ENCODE data around the gene JAG2. TPM values are rescaled to one million over a fixed set of nuclear protein-coding genes. Genes with fewer than 3 reads are reported as not detected.

Gene JAG2
- 10 to 100 TPM; 20.7 to 29.4 (median 23.3) TPM for total RNA-seq

GRCh38 chr14:105168496-105168978, at the start of gene JAG2:
TSS of gene JAG2 (minus strand) at chr14:105168776. CDS start at chr14:105168420, 356 bp downstream.
- peak within 1 kb of the TSS; percentile 20 to 78 (median 71) for H3K27ac ChIP-seq
- H3K9me3 ChIP-seq: no peaks in the 10 kb centered on the region
- intact Hi-C loops (cut with DNase I): loop anchor here (5.0 kb wide), 1 partner anchor 76 kb away; no protein-coding TSS in a partner anchor
- peaks cover 0 to 96% (median 0%) of the 10 kb centered on the region in 4 donors for H3K27me3 ChIP-seq
- no peaks in the 10 kb centered on the region for H3K36me3 ChIP-seq
- DNase-seq: no peak
- WGBS, 2 donors: no CpG with 5 or more reads among the region's 84 CpGs
- H3K4me1 ChIP-seq: peaks cover 42 to 73% (median 56%) of the 10 kb centered on the region in 3 donors
- H3K4me3 ChIP-seq: peak within 1 kb of the TSS; percentile 36 to 75 (median 47)
- TF ChIP-seq CTCF (IDR thresholded peaks at IDR 0.05) (no peak), POLR2A (IDR thresholded peaks at IDR 0.05) (no peak)

GRCh38 chr14:105217774-105218173, 49.2 kb upstream of the JAG2 start:
- peaks cover 17 to 92% (median 31%) of the 10 kb centered on the region in 3 donors for H3K36me3 ChIP-seq
- DNase-seq: no peak
- no peaks in the 10 kb centered on the region for H3K9me3 ChIP-seq
- H3K27me3 ChIP-seq: no peaks in the 10 kb centered on the region
- H3K27ac ChIP-seq: no peak overlapping the region
- TF ChIP-seq CTCF (IDR thresholded peaks at IDR 0.05) (no peak), POLR2A (IDR thresholded peaks at IDR 0.05) (no peak)
- peaks cover 0 to under 1% (median 0%) of the 10 kb centered on the region in 3 donors for H3K4me1 ChIP-seq
- H3K4me3 ChIP-seq: no peak overlapping the region
- no CpG with 5 or more reads among the region's 11 CpGs for WGBS, 2 donors
- intact Hi-C loops (cut with DNase I): no loop called here

- no peak for TF ChIP-seq POLR2A (IDR thresholded peaks at IDR 0.05)
- TF ChIP-seq CTCF (IDR thresholded peaks at IDR 0.05): no peak
- H3K9me3 ChIP-seq: no peaks in the 10 kb centered on the region
- DNase-seq: no peak
- no peaks in the 10 kb centered on the region for H3K4me1 ChIP-seq
- intact Hi-C loops (cut with DNase I): no loop called here
- H3K27ac ChIP-seq: no peak overlapping the region
- 93 to 95% methylated on average over 12 to 16 of the region's 30 CpGs for WGBS, 2 donors
- no peak overlapping the region for H3K4me3 ChIP-seq
- H3K36me3 ChIP-seq: peaks cover 17 to 93% (median 31%) of the 10 kb centered on the region in 3 donors
- H3K27me3 ChIP-seq: no peaks in the 10 kb centered on the region
Observed at GRCh38 chr14:105216490-105217247, 48.1 kb upstream of the JAG2 start.

GRCh38 chr14:105215602-105216001, 47.0 kb upstream of the JAG2 start:
- peaks cover 22 to 93% (median 23%) of the 10 kb centered on the region in 3 donors for H3K36me3 ChIP-seq
- no peak overlapping the region for H3K4me3 ChIP-seq
- H3K9me3 ChIP-seq: no peaks in the 10 kb centered on the region
- no peak for TF ChIP-seq CTCF (IDR thresholded peaks at IDR 0.05)
- TF ChIP-seq POLR2A (IDR thresholded peaks at IDR 0.05): no peak
- 74 to 80% methylated on average over 1 to 3 of the region's 3 CpGs for WGBS, 2 donors
- H3K27ac ChIP-seq: no peak overlapping the region
- DNase-seq: no peak
- intact Hi-C loops (cut with DNase I): no loop called here
- H3K4me1 ChIP-seq: no peaks in the 10 kb centered on the region
- H3K27me3 ChIP-seq: no peaks in the 10 kb centered on the region

- no peak for DNase-seq
- H3K9me3 ChIP-seq: no peaks in the 10 kb centered on the region
- intact Hi-C loops (cut with DNase I): no loop called here
- H3K27ac ChIP-seq: no peak overlapping the region
- H3K36me3 ChIP-seq: peaks cover 23 to 93% (median 30%) of the 10 kb centered on the region in 3 donors
- H3K27me3 ChIP-seq: no peaks in the 10 kb centered on the region
- no peaks in the 10 kb centered on the region for H3K4me1 ChIP-seq
- TF ChIP-seq CTCF (IDR thresholded peaks at IDR 0.05): no peak
- TF ChIP-seq POLR2A (IDR thresholded peaks at IDR 0.05): no peak
- H3K4me3 ChIP-seq: no peak overlapping the region
- 100% methylated on average over 2 of the region's 14 CpGs; no CpG with 5 or more reads in 1 of the 2 donors for WGBS, 2 donors
Observed at GRCh38 chr14:105214324-105214915, 45.8 kb upstream of the JAG2 start.

Measured in esophagus squamous epithelium (tissue), 5 donors.